ENCODE measurements around the gene COQ10A.

COQ10A gene

DNA sequence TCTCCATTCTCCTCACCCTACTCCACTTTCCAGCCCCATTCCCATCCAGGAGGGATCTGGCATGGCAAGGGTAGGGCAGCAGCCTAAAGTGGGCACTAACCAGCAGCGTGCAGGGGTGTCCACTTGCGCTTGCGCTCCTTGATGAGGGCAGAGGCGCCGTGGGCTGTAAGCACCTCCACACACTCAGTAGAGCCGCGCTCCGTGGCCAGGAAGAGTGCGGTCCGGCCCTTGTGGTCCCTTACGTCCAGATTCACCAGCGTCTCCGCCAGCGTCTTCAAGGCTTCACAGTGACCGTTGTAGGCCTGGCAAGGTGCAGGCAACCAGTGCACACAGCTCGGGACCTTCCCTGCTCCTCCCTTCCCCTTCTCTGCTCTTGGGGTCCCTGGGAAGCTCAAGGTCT, 18.8 kb upstream of the COQ10A start:
- Histone ChIP-seq H3K9ac (ENCODE audit: low read length) (no peak overlapping the region), H3K36me3 (ENCODE audit: insufficient read depth, low read length) (peaks cover 82% of the 10 kb centered on the region), H2AFZ (ENCODE audit: low read length) (no peak overlapping the region), H3K9me2 (ENCODE audit: low read depth, low read length) (no peaks in the 10 kb centered on the region), H3K4me3 (ENCODE audit: low read depth, low read length, poor library complexity, severe bottlenecking) (no peak overlapping the region), H3K79me2 (ENCODE audit: insufficient read depth, low read length) (no peaks in the 10 kb centered on the region), H3K4me1 (ENCODE audit: insufficient read depth, low read length, severe bottlenecking) (no peaks in the 10 kb centered on the region), H3K4me2 (ENCODE audit: low read length) (no peak overlapping the region), H3K27me3 (ENCODE audit: insufficient read depth, low read length) (no peaks in the 10 kb centered on the region), H4K20me1 (ENCODE audit: insufficient read depth, low read length) (no peaks in the 10 kb centered on the region), H3F3A (ENCODE audit: insufficient read depth, low read length) (no peaks in the 10 kb centered on the region), H3K9me3 (ENCODE audit: low read length) (no peaks in the 10 kb centered on the region), H3K27ac (ENCODE audit: low read depth, low read length, poor library complexity, severe bottlenecking) (no peak overlapping the region)
- TF ChIP-seq EZH2 (IDR thresholded peaks at IDR 0.05; ENCODE audit: borderline replicate concordance, low read length) = no peak
- TF ChIP-seq, protein P1, sequence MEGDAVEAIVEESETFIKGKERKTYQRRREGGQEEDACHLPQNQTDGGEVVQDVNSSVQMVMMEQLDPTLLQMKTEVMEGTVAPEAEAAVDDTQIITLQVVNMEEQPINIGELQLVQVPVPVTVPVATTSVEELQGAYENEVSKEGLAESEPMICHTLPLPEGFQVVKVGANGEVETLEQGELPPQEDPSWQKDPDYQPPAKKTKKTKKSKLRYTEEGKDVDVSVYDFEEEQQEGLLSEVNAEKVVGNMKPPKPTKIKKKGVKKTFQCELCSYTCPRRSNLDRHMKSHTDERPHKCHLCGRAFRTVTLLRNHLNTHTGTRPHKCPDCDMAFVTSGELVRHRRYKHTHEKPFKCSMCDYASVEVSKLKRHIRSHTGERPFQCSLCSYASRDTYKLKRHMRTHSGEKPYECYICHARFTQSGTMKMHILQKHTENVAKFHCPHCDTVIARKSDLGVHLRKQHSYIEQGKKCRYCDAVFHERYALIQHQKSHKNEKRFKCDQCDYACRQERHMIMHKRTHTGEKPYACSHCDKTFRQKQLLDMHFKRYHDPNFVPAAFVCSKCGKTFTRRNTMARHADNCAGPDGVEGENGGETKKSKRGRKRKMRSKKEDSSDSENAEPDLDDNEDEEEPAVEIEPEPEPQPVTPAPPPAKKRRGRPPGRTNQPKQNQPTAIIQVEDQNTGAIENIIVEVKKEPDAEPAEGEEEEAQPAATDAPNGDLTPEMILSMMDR (IDR thresholded peaks at IDR 0.05; ENCODE audit: low read length) = no peak

- H3K9ac ChIP-seq (ENCODE audit: low read length) = no peak overlapping the region
Measured at GRCh38 chr12:56248711-56249110, 18.0 kb upstream of the COQ10A start.

DNA sequence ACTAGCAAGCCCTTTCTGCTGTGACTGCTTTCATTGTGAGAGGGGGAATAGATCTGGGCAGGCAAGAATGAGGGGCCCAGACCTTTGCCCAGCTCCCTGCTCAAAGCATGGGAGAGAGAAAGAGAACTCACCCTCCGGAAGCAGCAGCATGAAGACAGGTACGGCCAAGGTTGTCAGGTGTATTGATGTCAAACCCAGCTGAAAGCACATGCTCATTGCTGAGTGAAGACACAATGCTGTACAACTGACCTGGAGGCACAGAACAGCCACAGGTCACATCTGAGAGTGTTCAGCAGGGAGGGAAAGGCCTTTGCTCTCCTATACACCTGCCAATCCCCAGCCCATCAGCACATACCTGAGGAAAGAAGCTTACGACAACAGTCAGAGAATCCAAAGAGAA, 14.1 kb upstream of the COQ10A start:
- peaks cover 16% of the 10 kb centered on the region for H3K4me1 ChIP-seq (ENCODE audit: insufficient read depth, low read length, severe bottlenecking)
- no peak overlapping the region for H3K9ac ChIP-seq (ENCODE audit: low read length)
- H3F3A ChIP-seq (ENCODE audit: insufficient read depth, low read length) = no peaks in the 10 kb centered on the region
- no peak overlapping the region for H3K4me3 ChIP-seq (ENCODE audit: low read depth, low read length, poor library complexity, severe bottlenecking)
- H3K36me3 ChIP-seq (ENCODE audit: insufficient read depth, low read length) = peaks cover 73% of the 10 kb centered on the region
- TF ChIP-seq EZH2 (IDR thresholded peaks at IDR 0.05; ENCODE audit: borderline replicate concordance, low read length) = no peak
- TF ChIP-seq, protein P1 (IDR thresholded peaks at IDR 0.05; ENCODE audit: low read length) = no peak
- no peaks in the 10 kb centered on the region for H3K9me3 ChIP-seq (ENCODE audit: low read length)
- no peaks in the 10 kb centered on the region for H3K9me2 ChIP-seq (ENCODE audit: low read depth, low read length)
- no peaks in the 10 kb centered on the region for H3K27me3 ChIP-seq (ENCODE audit: insufficient read depth, low read length)
- H3K79me2 ChIP-seq (ENCODE audit: insufficient read depth, low read length) = no peaks in the 10 kb centered on the region
- no peak overlapping the region for H2AFZ ChIP-seq (ENCODE audit: low read length)
- H4K20me1 ChIP-seq (ENCODE audit: insufficient read depth, low read length) = no peaks in the 10 kb centered on the region
- no peak overlapping the region for H3K4me2 ChIP-seq (ENCODE audit: low read length)
- H3K27ac ChIP-seq (ENCODE audit: low read depth, low read length, poor library complexity, severe bottlenecking) = no peak overlapping the region

More at GRCh38 chr12:56248711-56249110, 18.0 kb upstream of the COQ10A start:
- TF ChIP-seq, protein P1 (IDR thresholded peaks at IDR 0.05; ENCODE audit: low read length) = no peak
- no peak for TF ChIP-seq EZH2 (IDR thresholded peaks at IDR 0.05; ENCODE audit: borderline replicate concordance, low read length)
- Histone ChIP-seq H3K9me2 (ENCODE audit: low read depth, low read length) (no peaks in the 10 kb centered on the region), H3K27ac (ENCODE audit: low read depth, low read length, poor library complexity, severe bottlenecking) (no peak overlapping the region), H3K36me3 (ENCODE audit: insufficient read depth, low read length) (peaks cover 82% of the 10 kb centered on the region), H4K20me1 (ENCODE audit: insufficient read depth, low read length) (no peaks in the 10 kb centered on the region), H3F3A (ENCODE audit: insufficient read depth, low read length) (no peaks in the 10 kb centered on the region), H3K9me3 (ENCODE audit: low read length) (no peaks in the 10 kb centered on the region), H2AFZ (ENCODE audit: low read length) (no peak overlapping the region), H3K4me1 (ENCODE audit: insufficient read depth, low read length, severe bottlenecking) (no peaks in the 10 kb centered on the region), H3K4me2 (ENCODE audit: low read length) (no peak overlapping the region), H3K27me3 (ENCODE audit: insufficient read depth, low read length) (no peaks in the 10 kb centered on the region), H3K4me3 (ENCODE audit: low read depth, low read length, poor library complexity, severe bottlenecking) (no peak overlapping the region), H3K79me2 (ENCODE audit: insufficient read depth, low read length) (no peaks in the 10 kb centered on the region)

Measured in OCI-LY1 (cell line).